ENCODE results near the gene MOB3A.
"Not testable (repeated sequence)": the region's sequence is repeated elsewhere in the genome, so short reads cannot be mapped to it uniquely, and the experiment has no call there.

MOB3A gene

GRCh38 chr19:2035590-2035991 lies 60.5 kb downstream of the MOB3A start:
- in situ Hi-C loops (cut with MboI; ENCODE audit: low sequenced_read_pairs): no loop called here

GRCh38 chr19:2034729-2035589 lies 61.2 kb downstream of the MOB3A start:
- in situ Hi-C loops (cut with MboI; ENCODE audit: low sequenced_read_pairs): no loop called here

- in situ Hi-C loops (cut with MboI; ENCODE audit: low sequenced_read_pairs): not testable (repeated sequence)
Observed at GRCh38 chr19:2034253-2034652, 61.9 kb downstream of the MOB3A start.

- in situ Hi-C loops (cut with MboI; ENCODE audit: low sequenced_read_pairs): no loop called here
Observed at GRCh38 chr19:2033825-2034159, 62.3 kb downstream of the MOB3A start.

- in situ Hi-C loops (cut with MboI; ENCODE audit: low sequenced_read_pairs): no loop called here
Observed at GRCh38 chr19:2033115-2033824, 62.9 kb downstream of the MOB3A start.

- in situ Hi-C loops (cut with MboI; ENCODE audit: low sequenced_read_pairs): no loop called here
Observed at GRCh38 chr19:2032296-2032941, 63.7 kb downstream of the MOB3A start.

GRCh38 chr19:2027361-2027760 lies 68.8 kb downstream of the MOB3A start:
- in situ Hi-C loops (cut with MboI; ENCODE audit: low sequenced_read_pairs): no loop called here

- in situ Hi-C loops (cut with MboI; ENCODE audit: low sequenced_read_pairs): no loop called here
Observed at GRCh38 chr19:2026770-2027169, 69.4 kb downstream of the MOB3A start.

- in situ Hi-C loops (cut with MboI; ENCODE audit: low sequenced_read_pairs): no loop called here
Observed at GRCh38 chr19:2022289-2022688, 73.8 kb downstream of the MOB3A start.

GRCh38 chr19:2021453-2022140 lies 74.5 kb downstream of the MOB3A start:
- in situ Hi-C loops (cut with MboI; ENCODE audit: low sequenced_read_pairs): no loop called here

Data from HL-60/S4 treated with retinoic acid at 250 ng/mL for 4 days and 3 days (cell line).